GM21528 (cell line): ENCODE data around the gene CREB3L4.
"Not testable (repeated sequence)": the region's sequence is repeated elsewhere in the genome, so short reads cannot be mapped to it uniquely, and the experiment has no call there.

Experiments used
- ATAC-seq: cut with Tn5 transposase; IDR thresholded peaks from one replicate; pipeline ENCODE4 v1.9.1; 2021; ENCODE audit warnings: mild to moderate bottlenecking, moderate library complexity; ENCODE audit not compliant: unreplicated experiment, low FRiP score

CREB3L4 gene

GRCh38 chr1:153984123-153984894, 16.6 kb downstream of the CREB3L4 start:
- ATAC-seq, result no peak

- ATAC-seq, result no peak
Observed at GRCh38 chr1:153985341-153985912, 17.7 kb downstream of the CREB3L4 start.

- ATAC-seq, result no peak
Observed at GRCh38 chr1:153985941-153986761, 18.4 kb downstream of the CREB3L4 start, which contains the start of gene RAB13. RAB13 (minus strand) TSS chr1:153986339; CDS start chr1:153986236, 103 bp downstream.

GRCh38 chr1:153987621-153988020, 19.9 kb downstream of the CREB3L4 start:
- ATAC-seq, result no peak

GRCh38 chr1:153990468-153991150, 22.9 kb downstream of the CREB3L4 start, which contains the start of gene RPS27:
RPS27 (plus strand) TSS chr1:153990762; CDS start chr1:153990797, 35 bp downstream.
- ATAC-seq, result peak; percentile 68

- ATAC-seq, result no peak
Observed at GRCh38 chr1:153991151-153991630, 23.5 kb downstream of the CREB3L4 start.

GRCh38 chr1:153991806-153992205, 24.1 kb downstream of the CREB3L4 start:
- ATAC-seq, result no peak

- ATAC-seq, result no peak
Observed at GRCh38 chr1:153995202-153995601, 27.5 kb downstream of the CREB3L4 start.

GRCh38 chr1:153995640-153996039, 27.9 kb downstream of the CREB3L4 start:
- ATAC-seq, result no peak

GRCh38 chr1:153996882-153997281, 29.2 kb downstream of the CREB3L4 start:
- not testable (repeated sequence) for ATAC-seq

GRCh38 chr1:154000420-154000819, 32.7 kb downstream of the CREB3L4 start:
- ATAC-seq, result no peak

GRCh38 chr1:154006136-154006535, 38.4 kb downstream of the CREB3L4 start:
- no peak for ATAC-seq

- no peak for ATAC-seq
Observed at GRCh38 chr1:154012129-154012528, 44.4 kb downstream of the CREB3L4 start.

- ATAC-seq, result not testable (repeated sequence)
Observed at GRCh38 chr1:154012543-154012942, 44.8 kb downstream of the CREB3L4 start.

GRCh38 chr1:154014154-154014907, 46.6 kb downstream of the CREB3L4 start:
- ATAC-seq, result no peak

- ATAC-seq, result no peak
Observed at GRCh38 chr1:154019269-154019668, 51.6 kb downstream of the CREB3L4 start.

GRCh38 chr1:154019940-154020339, 52.2 kb downstream of the CREB3L4 start:
- no peak for ATAC-seq
